Measurements from ENCODE around the gene CLDN11.

CLDN11 gene

GRCh38 chr3:170418422-170419398 is at the start of gene CLDN11:
TSS of gene CLDN11 (plus strand) at chr3:170418868. CDS start at chr3:170419067, 199 bp downstream.
- no peak for DNase-seq (ENCODE audit: low read depth)

GRCh38 chr3:170368921-170369320 is 49.7 kb upstream of the CLDN11 start:
- DNase-seq (ENCODE audit: low read depth), result no peak

- no peak for DNase-seq (ENCODE audit: low read depth)
Observed at GRCh38 chr3:170372190-170372879, 46.3 kb upstream of the CLDN11 start.

GRCh38 chr3:170383567-170383966 is 35.1 kb upstream of the CLDN11 start:
- DNase-seq (ENCODE audit: low read depth), result no peak

GRCh38 chr3:170386468-170386867 is 32.2 kb upstream of the CLDN11 start:
- DNase-seq (ENCODE audit: low read depth), result no peak

GRCh38 chr3:170387950-170388349 is 30.7 kb upstream of the CLDN11 start:
- DNase-seq (ENCODE audit: low read depth), result no peak

- no peak for DNase-seq (ENCODE audit: low read depth)
Observed at GRCh38 chr3:170391108-170391507, 27.6 kb upstream of the CLDN11 start.

- no peak for DNase-seq (ENCODE audit: low read depth)
Observed at GRCh38 chr3:170397685-170398084, 21.0 kb upstream of the CLDN11 start.

GRCh38 chr3:170405101-170405500 is 13.6 kb upstream of the CLDN11 start:
- no peak for DNase-seq (ENCODE audit: low read depth)

GRCh38 chr3:170410428-170411029 is 8.1 kb upstream of the CLDN11 start:
- no peak for DNase-seq (ENCODE audit: low read depth)

- DNase-seq (ENCODE audit: low read depth), result no peak
Observed at GRCh38 chr3:170413291-170413690, 5.4 kb upstream of the CLDN11 start.

- DNase-seq (ENCODE audit: low read depth), result peak; percentile 25
Observed at GRCh38 chr3:170414202-170414663, 4.4 kb upstream of the CLDN11 start.

- DNase-seq (ENCODE audit: low read depth), result no peak
Observed at GRCh38 chr3:170417090-170417489, 1.6 kb upstream of the CLDN11 start.

- no peak for DNase-seq (ENCODE audit: low read depth)
Observed at GRCh38 chr3:170419557-170420087, 954 bp downstream of the CLDN11 start.

GRCh38 chr3:170420307-170420821 is 1.7 kb downstream of the CLDN11 start:
- no peak for DNase-seq (ENCODE audit: low read depth)

GRCh38 chr3:170421111-170421641 is 2.5 kb downstream of the CLDN11 start:
- DNase-seq (ENCODE audit: low read depth), result no peak

GRCh38 chr3:170421758-170422157 is 3.1 kb downstream of the CLDN11 start:
- DNase-seq (ENCODE audit: low read depth), result no peak

GRCh38 chr3:170423001-170423615 is 4.4 kb downstream of the CLDN11 start:
- no peak for DNase-seq (ENCODE audit: low read depth)

- DNase-seq (ENCODE audit: low read depth), result no peak
Observed at GRCh38 chr3:170424879-170425278, 6.2 kb downstream of the CLDN11 start.

GRCh38 chr3:170425491-170426239 is 7.0 kb downstream of the CLDN11 start:
- DNase-seq (ENCODE audit: low read depth), result no peak
